K562 (cell line): Measurements from ENCODE around the gene SCAMP3. TPM values are rescaled to one million over a fixed set of nuclear protein-coding genes. Genes with fewer than 3 reads are reported as not detected.

Experiments
- ATF1 ChIP-seq, 2 experiments: fragments of 450-650 bp in 1 of 2; IDR thresholded peaks; 2 replicates each; pipeline ENCODE4 v1.6.1; 2016; ENCODE audit warnings: missing compliant biosample characterization in 1 of 2, missing genetic modification characterization in 1 of 2
- ETV1 ChIP-seq: fragments of 450-650 bp; conservative IDR thresholded peaks from 2 replicates; pipeline ENCODE4 v1.6.1; 2016; ENCODE audit warnings: missing genetic modification characterization, control low read depth, low read depth, missing compliant biosample characterization
- HDAC1 ChIP-seq, 2 experiments: fragments of 450-650 bp; IDR thresholded peaks; 2 replicates each; pipeline ENCODE4 v1.6.1; 2016 to 2017; ENCODE audit warnings: inconsistent platforms in 1 of 2, mild to moderate bottlenecking in 1 of 2, moderate library complexity in 1 of 2
- KHSRP ChIP-seq: fragments of 450-650 bp; IDR thresholded peaks from 2 replicates; pipeline ENCODE4 v1.6.1; 2017
- SPI1 ChIP-seq: IDR thresholded peaks from 2 replicates; pipeline ENCODE4 v1.6.1; 2011; ENCODE audit warnings: low read depth, low read length, control low read depth, borderline replicate concordance
- TAF1 ChIP-seq: IDR thresholded peaks from 2 replicates; pipeline ENCODE4 v1.6.1; 2011; ENCODE audit warnings: mild to moderate bottlenecking, low read length, moderate library complexity; ENCODE audit not compliant: insufficient read depth, control insufficient read depth, severe bottlenecking; ENCODE audit errors: extremely low read depth
- ZKSCAN3 ChIP-seq: fragments of 250-450 bp; sonication (Bioruptor Pico); IDR thresholded peaks from 2 replicates; pipeline ENCODE4 v1.4.0; 2020
- ZNF324 ChIP-seq: fragments of 250-450 bp; sonication (Bioruptor Pico); IDR thresholded peaks from 2 replicates; pipeline ENCODE4 v1.4.0; 2020; ENCODE audit warnings: mild to moderate bottlenecking
- ZNF830 ChIP-seq: fragments of 250-450 bp; sonication (Bioruptor Pico); IDR thresholded peaks from 2 replicates; pipeline ENCODE4 v1.5.0; 2021; ENCODE audit warnings: mild to moderate bottlenecking
- polyA plus RNA-seq, 8 experiments: library from polyadenylated mRNA; depleted of rRNA in 4 of 8; stranded (reverse) in 5 of 8; unstranded in 3 of 8; fragments of >200 nt; fragmentation: Nextera tagmentation in 2 of 8; fragmentation: Illumina TruSeq in 1 of 8; extraction: Ambion mirVana in 2 of 8; extraction: Trizol in 1 of 8; gene quantifications; 2 replicates each; pipeline versions ENCODE4 v1.2.1 to v1.2.3, GENCODE V29; 2011 to 2014; ENCODE audit warnings: inconsistent platforms in 1 of 8, missing spikeins in 1 of 8
- total RNA-seq, 7 experiments: library from RNA; depleted of rRNA in 6 of 7; stranded (reverse); fragments of >200 nt in 6 of 7; fragmentation: Illumina TruSeq in 2 of 7; extraction: Trizol in 2 of 7; gene quantifications; 2 replicates each; pipeline versions ENCODE4 v1.2.1 to v1.2.3, GENCODE V29; 2011 to 2021; ENCODE audit warnings: low replicate concordance in 1 of 7
- TF ChIP-seq, protein P1 (sequence below): fragments of 450-650 bp; formaldehyde crosslinking; IDR thresholded peaks from 2 replicates; pipeline ENCODE4 v1.4.0; 2022; ENCODE audit warnings: missing genetic modification characterization
- TF ChIP-seq, protein P2 (sequence below), 2 experiments: fragments of 450-650 bp in 1 of 2; sonication (generic) in 1 of 2; formaldehyde crosslinking in 1 of 2; IDR thresholded peaks; 2 replicates each; pipeline versions ENCODE4 v1.7.1 to v1.9.0; 2016 to 2022; ENCODE audit warnings: inconsistent platforms in 1 of 2, mild to moderate bottlenecking in 1 of 2, missing genetic modification reagents in 1 of 2
- TF ChIP-seq, protein P3 (sequence below): sonication (generic); formaldehyde crosslinking; IDR thresholded peaks from 2 replicates; pipeline ENCODE4 v1.8.0; 2022; ENCODE audit warnings: missing genetic modification reagents, mild to moderate bottlenecking, moderate library complexity, borderline replicate concordance
- TF ChIP-seq, protein P4 (sequence below): conservative IDR thresholded peaks from 2 replicates; pipeline ENCODE4 v1.6.1; 2011; ENCODE audit warnings: low read depth, mild to moderate bottlenecking, low read length; ENCODE audit not compliant: control insufficient read depth

The SCAMP3 gene
- total and polyA plus RNA-seq, 9 of the 15 experiments (the other 6 are each of a cell fraction or from before 2014, with no cell fraction given): 14.2 to 131 (median 86.1) TPM

DNA sequence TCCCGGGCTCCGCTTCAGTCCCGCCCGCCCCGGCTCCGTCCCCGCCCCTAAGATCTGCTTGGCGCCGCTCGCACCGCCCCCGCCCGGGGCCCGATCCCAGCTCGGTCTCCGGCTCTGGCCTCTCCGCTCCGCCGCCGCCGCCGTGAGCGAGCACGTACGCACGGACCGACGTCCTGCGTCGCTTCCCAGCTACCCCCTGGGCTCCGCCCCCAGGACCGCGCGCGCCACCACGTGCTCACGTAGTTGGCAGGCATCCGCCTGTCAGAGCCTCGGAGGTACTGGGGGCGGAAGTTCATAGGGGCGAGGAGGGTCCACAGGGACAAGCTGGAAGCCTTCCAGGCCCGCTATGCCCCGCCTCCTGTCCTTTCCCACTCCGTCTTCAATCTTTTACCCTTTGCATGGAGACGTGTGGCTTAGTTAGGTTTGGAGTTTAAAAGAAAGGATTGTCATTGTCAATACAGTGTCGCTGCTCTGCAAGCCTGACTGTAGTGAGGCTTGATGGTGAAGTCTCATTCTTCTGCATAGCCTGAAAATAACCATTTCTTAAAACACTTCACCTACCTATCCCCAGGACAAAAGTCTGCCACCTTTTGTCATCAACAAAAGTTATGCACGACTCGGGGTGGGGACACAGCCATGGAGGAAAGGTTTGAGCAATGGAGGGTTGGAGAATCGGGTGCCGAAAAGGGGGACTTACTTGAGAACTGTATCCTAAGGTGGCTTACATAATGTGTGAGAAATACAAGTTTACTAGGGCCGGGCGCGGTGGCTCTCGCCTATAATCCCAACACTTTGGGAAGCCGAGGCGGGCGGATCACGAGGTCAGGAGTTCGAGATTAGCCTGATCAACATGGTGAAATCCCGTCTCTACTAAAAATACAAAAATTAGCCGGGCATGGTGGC lies 11.4 kb upstream of the SCAMP3 start, which contains the start of gene CLK2 (continued):
- TF ChIP-seq ZNF324 (CRISPR knock-in tag): no peak
- TF ChIP-seq, protein P1, sequence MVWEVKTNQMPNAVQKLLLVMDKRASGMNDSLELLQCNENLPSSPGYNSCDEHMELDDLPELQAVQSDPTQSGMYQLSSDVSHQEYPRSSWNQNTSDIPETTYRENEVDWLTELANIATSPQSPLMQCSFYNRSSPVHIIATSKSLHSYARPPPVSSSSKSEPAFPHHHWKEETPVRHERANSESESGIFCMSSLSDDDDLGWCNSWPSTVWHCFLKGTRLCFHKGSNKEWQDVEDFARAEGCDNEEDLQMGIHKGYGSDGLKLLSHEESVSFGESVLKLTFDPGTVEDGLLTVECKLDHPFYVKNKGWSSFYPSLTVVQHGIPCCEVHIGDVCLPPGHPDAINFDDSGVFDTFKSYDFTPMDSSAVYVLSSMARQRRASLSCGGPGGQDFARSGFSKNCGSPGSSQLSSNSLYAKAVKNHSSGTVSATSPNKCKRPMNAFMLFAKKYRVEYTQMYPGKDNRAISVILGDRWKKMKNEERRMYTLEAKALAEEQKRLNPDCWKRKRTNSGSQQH: no peak
- TF ChIP-seq, protein P2, sequence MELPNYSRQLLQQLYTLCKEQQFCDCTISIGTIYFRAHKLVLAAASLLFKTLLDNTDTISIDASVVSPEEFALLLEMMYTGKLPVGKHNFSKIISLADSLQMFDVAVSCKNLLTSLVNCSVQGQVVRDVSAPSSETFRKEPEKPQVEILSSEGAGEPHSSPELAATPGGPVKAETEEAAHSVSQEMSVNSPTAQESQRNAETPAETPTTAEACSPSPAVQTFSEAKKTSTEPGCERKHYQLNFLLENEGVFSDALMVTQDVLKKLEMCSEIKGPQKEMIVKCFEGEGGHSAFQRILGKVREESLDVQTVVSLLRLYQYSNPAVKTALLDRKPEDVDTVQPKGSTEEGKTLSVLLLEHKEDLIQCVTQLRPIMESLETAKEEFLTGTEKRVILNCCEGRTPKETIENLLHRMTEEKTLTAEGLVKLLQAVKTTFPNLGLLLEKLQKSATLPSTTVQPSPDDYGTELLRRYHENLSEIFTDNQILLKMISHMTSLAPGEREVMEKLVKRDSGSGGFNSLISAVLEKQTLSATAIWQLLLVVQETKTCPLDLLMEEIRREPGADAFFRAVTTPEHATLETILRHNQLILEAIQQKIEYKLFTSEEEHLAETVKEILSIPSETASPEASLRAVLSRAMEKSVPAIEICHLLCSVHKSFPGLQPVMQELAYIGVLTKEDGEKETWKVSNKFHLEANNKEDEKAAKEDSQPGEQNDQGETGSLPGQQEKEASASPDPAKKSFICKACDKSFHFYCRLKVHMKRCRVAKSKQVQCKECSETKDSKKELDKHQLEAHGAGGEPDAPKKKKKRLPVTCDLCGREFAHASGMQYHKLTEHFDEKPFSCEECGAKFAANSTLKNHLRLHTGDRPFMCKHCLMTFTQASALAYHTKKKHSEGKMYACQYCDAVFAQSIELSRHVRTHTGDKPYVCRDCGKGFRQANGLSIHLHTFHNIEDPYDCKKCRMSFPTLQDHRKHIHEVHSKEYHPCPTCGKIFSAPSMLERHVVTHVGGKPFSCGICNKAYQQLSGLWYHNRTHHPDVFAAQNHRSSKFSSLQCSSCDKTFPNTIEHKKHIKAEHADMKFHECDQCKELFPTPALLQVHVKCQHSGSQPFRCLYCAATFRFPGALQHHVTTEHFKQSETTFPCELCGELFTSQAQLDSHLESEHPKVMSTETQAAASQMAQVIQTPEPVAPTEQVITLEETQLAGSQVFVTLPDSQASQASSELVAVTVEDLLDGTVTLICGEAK (IDR thresholded peaks at IDR 0.05): peak; percentile 49
- TF ChIP-seq, protein P2 (CRISPR knock-in tag; IDR thresholded peaks at IDR 0.05): no peak
- TF ChIP-seq TAF1: peak; percentile 71
- TF ChIP-seq HDAC1 (IDR thresholded peaks at IDR 0.05): peak in 1 of 2 experiments; percentile 87; a peak in 2 of 4 replicates
- TF ChIP-seq, protein P3, sequence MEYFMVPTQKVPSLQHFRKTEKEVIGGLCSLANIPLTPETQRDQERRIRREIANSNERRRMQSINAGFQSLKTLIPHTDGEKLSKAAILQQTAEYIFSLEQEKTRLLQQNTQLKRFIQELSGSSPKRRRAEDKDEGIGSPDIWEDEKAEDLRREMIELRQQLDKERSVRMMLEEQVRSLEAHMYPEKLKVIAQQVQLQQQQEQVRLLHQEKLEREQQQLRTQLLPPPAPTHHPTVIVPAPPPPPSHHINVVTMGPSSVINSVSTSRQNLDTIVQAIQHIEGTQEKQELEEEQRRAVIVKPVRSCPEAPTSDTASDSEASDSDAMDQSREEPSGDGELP (CRISPR knock-in tag): peak; percentile 58; the same call in 1 of the 2 replicates
- TF ChIP-seq ETV1 (tag): peak; percentile 48
- TF ChIP-seq, protein P4, sequence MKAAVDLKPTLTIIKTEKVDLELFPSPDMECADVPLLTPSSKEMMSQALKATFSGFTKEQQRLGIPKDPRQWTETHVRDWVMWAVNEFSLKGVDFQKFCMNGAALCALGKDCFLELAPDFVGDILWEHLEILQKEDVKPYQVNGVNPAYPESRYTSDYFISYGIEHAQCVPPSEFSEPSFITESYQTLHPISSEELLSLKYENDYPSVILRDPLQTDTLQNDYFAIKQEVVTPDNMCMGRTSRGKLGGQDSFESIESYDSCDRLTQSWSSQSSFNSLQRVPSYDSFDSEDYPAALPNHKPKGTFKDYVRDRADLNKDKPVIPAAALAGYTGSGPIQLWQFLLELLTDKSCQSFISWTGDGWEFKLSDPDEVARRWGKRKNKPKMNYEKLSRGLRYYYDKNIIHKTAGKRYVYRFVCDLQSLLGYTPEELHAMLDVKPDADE: peak; percentile 69
- no peak for TF ChIP-seq KHSRP
- TF ChIP-seq SPI1: peak; percentile 82
- TF ChIP-seq ATF1 (CRISPR knock-in tag; IDR thresholded peaks at IDR 0.05): no peak
- peak; percentile 84 for TF ChIP-seq ATF1 (tag; IDR thresholded peaks at IDR 0.05)
- no peak for TF ChIP-seq ZNF830
- TF ChIP-seq ZKSCAN3 (CRISPR knock-in tag): no peak
